Hepatocyte (in vitro differentiated cells): Measurements from ENCODE around the gene EFL1. TPM values are rescaled to one million over a fixed set of nuclear protein-coding genes. Genes with fewer than 3 reads are reported as not detected.
A peak's percentile ranks its signal among the peaks of the same experiment; 100 is the strongest.

Source experiments
- DNase-seq: peaks from one replicate; pipeline ENCODE4 v3.0.0-alpha.2; 2016; ENCODE audit warnings: low spot score
- H2AFZ ChIP-seq: fragments of 200-600 bp; sonication (generic); 2 replicates; pipeline ENCODE4 v1.6.0; 2016; ENCODE audit warnings: antibody characterized with exemption, mild to moderate bottlenecking
- H3K27ac ChIP-seq: fragments of 200-600 bp; sonication (generic); 2 replicates; pipeline ENCODE4 v1.5.1; 2016; ENCODE audit warnings: mild to moderate bottlenecking
- H3K27me3 ChIP-seq: fragments of 200-600 bp; sonication (generic); 2 replicates; pipeline ENCODE4 v1.6.1; 2016
- H3K36me3 ChIP-seq: fragments of 200-600 bp; sonication (generic); replicated peaks from 2 replicates; pipeline ENCODE4 v1.5.1; 2016; ENCODE audit warnings: low read depth; ENCODE audit not compliant: insufficient read depth
- H3K4me1 ChIP-seq: fragments of 200-600 bp; sonication (generic); 2 replicates; pipeline ENCODE4 v1.5.1; 2016; ENCODE audit warnings: mild to moderate bottlenecking, moderate library complexity; ENCODE audit not compliant: insufficient read depth
- H3K4me2 ChIP-seq: fragments of 200-600 bp; sonication (generic); 2 replicates; pipeline ENCODE4 v1.6.0; 2016
- H3K4me3 ChIP-seq: fragments of 200-600 bp; sonication (generic); 2 replicates; pipeline ENCODE4 v1.5.1; 2016; ENCODE audit warnings: mild to moderate bottlenecking
- H3K79me2 ChIP-seq: fragments of 200-600 bp; sonication (generic); 2 replicates; pipeline ENCODE4 v1.6.0; 2017; ENCODE audit warnings: mild to moderate bottlenecking
- H3K9me2 ChIP-seq: fragments of 200-600 bp; sonication (generic); replicated peaks from 2 replicates; pipeline ENCODE4 v1.6.0; 2017; ENCODE audit warnings: mild to moderate bottlenecking; ENCODE audit not compliant: insufficient read depth
- H3K9me3 ChIP-seq: fragments of 200-600 bp; sonication (generic); 2 replicates; pipeline ENCODE4 v1.5.1; 2016; ENCODE audit warnings: low read depth, mild to moderate bottlenecking
- H4K20me1 ChIP-seq: fragments of 200-600 bp; sonication (generic); 2 replicates; pipeline ENCODE4 v1.6.0; 2016; ENCODE audit warnings: mild to moderate bottlenecking; ENCODE audit not compliant: insufficient read depth, poor library complexity, severe bottlenecking
- EZH2 ChIP-seq: fragments of 200-600 bp; sonication (generic); IDR thresholded peaks from 2 replicates; pipeline ENCODE4 v1.6.1; 2016; ENCODE audit warnings: antibody characterized with exemption, mild to moderate bottlenecking, borderline replicate concordance
- EZH2phosphoT487 ChIP-seq: fragments of 200-600 bp; sonication (generic); IDR thresholded peaks from one replicate; pipeline ENCODE4 v1.6.1; 2018; ENCODE audit warnings: antibody characterized with exemption, mild to moderate bottlenecking, low read depth, moderate library complexity; ENCODE audit not compliant: unreplicated experiment, severe bottlenecking
- WGBS: methylation state at CpG from one replicate; pipeline ENCODE4 v1.1.6; 2016; ENCODE audit warnings: low lambda C conversion rate; ENCODE audit errors: missing lambda C conversion rate; 5-methylcytosine and 5-hydroxymethylcytosine counted together
- polyA plus RNA-seq: library from polyadenylated mRNA; unstranded; fragments of >200 nt; fragmentation: Nextera tagmentation; extraction: Ambion mirVana; gene quantifications from 2 replicates; pipeline ENCODE4 v1.2.1, GENCODE V29; 2016
- total RNA-seq: library from RNA; depleted of rRNA; stranded (reverse); fragments of >200 nt; gene quantifications from 2 replicates; pipeline ENCODE4 v1.2.3, GENCODE V29; 2014
- TF ChIP-seq, protein P1 (sequence below): fragments of 200-600 bp; sonication (generic); IDR thresholded peaks from 2 replicates; pipeline ENCODE4 v1.5.1; 2016; ENCODE audit warnings: antibody characterized with exemption, mild to moderate bottlenecking; ENCODE audit not compliant: poor library complexity

Gene EFL1
- total and polyA plus RNA-seq, 2 experiments from 2014 or later = 11.6 to 19.0 TPM

DNA sequence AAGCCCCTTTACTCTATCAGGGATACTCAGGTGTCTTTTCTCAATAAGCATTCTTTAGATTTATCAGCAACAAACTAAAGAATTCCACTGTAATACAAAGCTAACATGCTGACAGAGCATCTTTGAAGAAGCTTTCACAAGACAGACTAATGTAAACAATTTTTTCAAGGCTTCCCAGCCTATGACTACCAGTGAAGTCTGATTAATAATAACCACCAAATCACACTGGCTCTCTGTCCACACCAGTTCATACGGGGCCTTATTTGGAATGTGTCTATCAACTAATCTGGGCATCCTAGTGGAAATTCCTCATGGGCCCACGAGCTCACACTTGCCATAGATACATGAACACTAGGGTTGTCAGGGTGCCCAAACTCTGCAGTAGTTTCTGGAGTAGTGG, 84.5 kb downstream of the EFL1 start:
- H3K4me2 ChIP-seq = no peak overlapping the region
- no peaks in the 10 kb centered on the region for H3K9me2 ChIP-seq
- H2AFZ ChIP-seq = no peak overlapping the region
- peaks cover 8% of the 10 kb centered on the region for H3K4me1 ChIP-seq
- H3K36me3 ChIP-seq = no peaks in the 10 kb centered on the region
- no peaks in the 10 kb centered on the region for H3K27me3 ChIP-seq
- no peaks in the 10 kb centered on the region for H4K20me1 ChIP-seq
- DNase-seq = no peak
- TF ChIP-seq, protein P1, sequence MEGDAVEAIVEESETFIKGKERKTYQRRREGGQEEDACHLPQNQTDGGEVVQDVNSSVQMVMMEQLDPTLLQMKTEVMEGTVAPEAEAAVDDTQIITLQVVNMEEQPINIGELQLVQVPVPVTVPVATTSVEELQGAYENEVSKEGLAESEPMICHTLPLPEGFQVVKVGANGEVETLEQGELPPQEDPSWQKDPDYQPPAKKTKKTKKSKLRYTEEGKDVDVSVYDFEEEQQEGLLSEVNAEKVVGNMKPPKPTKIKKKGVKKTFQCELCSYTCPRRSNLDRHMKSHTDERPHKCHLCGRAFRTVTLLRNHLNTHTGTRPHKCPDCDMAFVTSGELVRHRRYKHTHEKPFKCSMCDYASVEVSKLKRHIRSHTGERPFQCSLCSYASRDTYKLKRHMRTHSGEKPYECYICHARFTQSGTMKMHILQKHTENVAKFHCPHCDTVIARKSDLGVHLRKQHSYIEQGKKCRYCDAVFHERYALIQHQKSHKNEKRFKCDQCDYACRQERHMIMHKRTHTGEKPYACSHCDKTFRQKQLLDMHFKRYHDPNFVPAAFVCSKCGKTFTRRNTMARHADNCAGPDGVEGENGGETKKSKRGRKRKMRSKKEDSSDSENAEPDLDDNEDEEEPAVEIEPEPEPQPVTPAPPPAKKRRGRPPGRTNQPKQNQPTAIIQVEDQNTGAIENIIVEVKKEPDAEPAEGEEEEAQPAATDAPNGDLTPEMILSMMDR = no peak
- no peak for TF ChIP-seq EZH2phosphoT487
- TF ChIP-seq EZH2 = no peak
- H3K4me3 ChIP-seq = no peak overlapping the region
- H3K27ac ChIP-seq = peak overlapping the region; percentile 12
- H3K9me3 ChIP-seq = no peaks in the 10 kb centered on the region
- WGBS = 50% methylated on average over 2 of the region's 2 CpGs
- H3K79me2 ChIP-seq = no peaks in the 10 kb centered on the region

DNA sequence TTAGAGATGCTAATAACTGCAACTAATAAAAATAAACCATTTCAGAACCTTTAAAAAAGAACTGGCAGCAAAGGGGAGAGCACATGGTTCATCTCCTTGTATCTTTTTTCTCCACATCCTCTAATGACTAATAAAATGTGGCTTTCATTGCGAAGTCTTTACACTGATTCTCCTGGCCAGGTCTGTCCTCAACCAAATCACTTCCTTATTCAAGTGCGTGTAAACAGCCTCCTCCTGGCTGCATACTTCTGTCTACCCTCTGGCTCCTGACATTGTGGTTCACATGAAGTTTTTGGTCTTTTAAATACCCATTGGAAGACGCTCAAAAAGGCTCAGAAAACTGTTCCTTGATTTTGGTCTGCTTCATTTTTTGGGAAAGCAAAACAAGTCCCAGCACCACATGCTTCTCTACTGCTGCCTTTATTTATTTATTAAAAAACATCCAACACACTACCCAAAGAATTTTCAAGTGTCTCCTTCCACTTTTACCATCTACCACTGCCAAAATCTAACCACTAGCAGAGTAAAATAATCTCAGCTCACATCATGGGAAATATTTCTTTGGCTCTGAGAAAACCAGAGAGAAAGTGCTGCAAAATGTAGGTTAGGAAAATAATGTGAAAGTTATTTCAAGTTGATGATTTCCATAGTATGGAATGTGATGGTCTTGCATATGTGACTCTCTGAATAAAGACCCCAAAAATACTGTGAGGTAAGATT, 85.1 kb downstream of the EFL1 start:
- H2AFZ ChIP-seq = no peak overlapping the region
- H3K9me2 ChIP-seq = no peaks in the 10 kb centered on the region
- 69% methylated on average over 3 of the region's 3 CpGs for WGBS
- peak overlapping the region; percentile 12 for H3K27ac ChIP-seq
- no peaks in the 10 kb centered on the region for H4K20me1 ChIP-seq
- H3K79me2 ChIP-seq = no peaks in the 10 kb centered on the region
- DNase-seq = no peak
- no peak overlapping the region for H3K4me2 ChIP-seq
- no peaks in the 10 kb centered on the region for H3K27me3 ChIP-seq
- H3K4me1 ChIP-seq = peaks cover 8% of the 10 kb centered on the region
- H3K36me3 ChIP-seq = no peaks in the 10 kb centered on the region
- no peak for TF ChIP-seq EZH2phosphoT487
- TF ChIP-seq, protein P1 = no peak
- TF ChIP-seq EZH2 = no peak
- H3K4me3 ChIP-seq = no peak overlapping the region
- no peaks in the 10 kb centered on the region for H3K9me3 ChIP-seq

DNA sequence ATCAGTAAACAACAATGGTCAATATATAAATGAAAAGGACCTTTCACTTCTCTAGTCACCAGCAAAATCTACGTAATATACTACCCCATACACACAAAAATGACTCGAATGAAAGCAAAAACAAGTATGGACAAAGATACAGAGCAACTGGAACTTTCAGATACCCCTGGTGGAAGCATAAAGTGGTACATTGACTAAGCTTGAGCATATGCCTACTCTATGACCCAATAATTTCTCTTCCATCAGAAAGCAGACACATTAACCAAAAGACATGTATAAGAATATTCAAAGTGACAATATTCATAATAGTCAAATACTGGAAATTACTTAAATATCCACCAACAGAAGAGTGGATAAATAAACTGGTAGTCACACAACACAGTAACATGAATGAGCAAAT, 86.0 kb downstream of the EFL1 start:
- H3K9me3 ChIP-seq = no peaks in the 10 kb centered on the region
- no peaks in the 10 kb centered on the region for H3K36me3 ChIP-seq
- H4K20me1 ChIP-seq = no peaks in the 10 kb centered on the region
- 94% methylated on average over 2 of the region's 2 CpGs for WGBS
- no peak overlapping the region for H3K27ac ChIP-seq
- no peaks in the 10 kb centered on the region for H3K79me2 ChIP-seq
- no peak overlapping the region for H2AFZ ChIP-seq
- no peak overlapping the region for H3K4me2 ChIP-seq
- H3K9me2 ChIP-seq = no peaks in the 10 kb centered on the region
- DNase-seq = no peak
- peaks cover 8% of the 10 kb centered on the region for H3K4me1 ChIP-seq
- no peak for TF ChIP-seq EZH2
- TF ChIP-seq, protein P1 = no peak
- no peak for TF ChIP-seq EZH2phosphoT487
- H3K27me3 ChIP-seq = no peaks in the 10 kb centered on the region
- no peak overlapping the region for H3K4me3 ChIP-seq
